DMS153 treated with DMSO at 0.1 percent for 48 hours (cell line): ENCODE data around the gene MICAL3.
"Not testable (repeated sequence)": the region's sequence is repeated elsewhere in the genome, so short reads cannot be mapped to it uniquely, and the experiment has no call there.

Experiments used
- DNase-seq: peaks from one replicate; lab custom pipeline; 2025; ENCODE audit not compliant: unreplicated experiment; lab: John Stamatoyannopoulos, UW

Gene MICAL3

DNA sequence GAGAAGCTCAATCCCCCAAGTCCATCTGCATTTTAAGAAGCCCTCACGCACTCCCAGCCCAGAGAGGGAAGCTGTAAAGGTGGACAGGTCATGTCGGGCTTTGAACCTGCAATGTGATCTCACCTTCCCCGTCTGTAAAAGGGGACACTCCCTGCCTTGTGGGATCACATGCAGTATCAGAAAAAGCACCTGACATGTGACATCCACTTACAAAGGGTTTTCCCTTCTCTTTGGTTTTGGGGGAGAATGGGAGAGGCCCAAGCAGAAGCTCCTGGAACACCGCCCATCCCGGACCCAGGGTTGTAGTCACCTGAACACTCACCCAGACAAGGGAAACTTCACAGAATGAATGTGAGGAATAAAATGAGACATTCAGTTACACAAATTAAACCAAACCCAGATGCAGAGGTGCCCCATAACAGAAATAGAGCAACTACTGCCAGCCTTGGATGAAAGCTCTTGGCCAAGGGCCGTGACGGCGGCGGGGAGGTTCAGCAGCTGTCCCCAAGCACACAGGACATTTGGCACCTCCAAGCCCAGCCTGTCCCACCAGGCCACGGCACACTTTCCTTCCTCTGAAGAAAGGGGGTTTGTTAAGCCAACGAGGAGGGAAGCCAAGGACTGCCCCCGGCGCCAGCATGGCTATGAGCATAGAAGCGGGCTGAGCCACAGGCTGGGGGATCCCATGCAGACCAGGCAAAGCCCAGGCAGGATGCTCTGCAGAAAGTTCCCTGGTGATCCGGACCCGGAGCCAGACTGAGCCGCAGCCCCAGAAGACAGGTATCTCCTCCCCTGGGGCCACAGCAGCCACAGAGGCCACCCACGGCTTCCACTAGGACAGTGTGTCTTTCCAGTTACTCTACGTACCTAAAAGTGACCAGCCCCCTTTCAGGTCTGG lies 253.9 kb downstream of the MICAL3 start:
- DNase-seq = no peak

DNA sequence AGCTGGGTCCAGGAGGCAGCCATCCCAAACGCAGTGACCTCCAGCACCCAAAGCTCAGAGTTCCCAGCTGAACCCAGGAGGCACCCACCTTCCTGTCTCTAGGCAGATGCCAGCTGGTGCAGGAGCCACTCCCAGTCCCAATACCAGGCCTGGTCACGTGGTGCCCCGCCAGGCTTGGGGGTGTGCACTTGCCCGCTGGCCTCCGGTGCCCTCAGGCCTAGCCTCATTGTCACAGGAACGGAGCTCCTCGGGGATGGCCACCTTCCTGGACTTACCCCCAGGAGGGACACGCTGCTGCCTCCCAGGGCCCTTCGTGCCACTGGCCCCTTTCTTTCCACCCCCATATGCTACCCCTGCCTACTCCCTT lies 254.7 kb downstream of the MICAL3 start:
- DNase-seq = no peak

DNA sequence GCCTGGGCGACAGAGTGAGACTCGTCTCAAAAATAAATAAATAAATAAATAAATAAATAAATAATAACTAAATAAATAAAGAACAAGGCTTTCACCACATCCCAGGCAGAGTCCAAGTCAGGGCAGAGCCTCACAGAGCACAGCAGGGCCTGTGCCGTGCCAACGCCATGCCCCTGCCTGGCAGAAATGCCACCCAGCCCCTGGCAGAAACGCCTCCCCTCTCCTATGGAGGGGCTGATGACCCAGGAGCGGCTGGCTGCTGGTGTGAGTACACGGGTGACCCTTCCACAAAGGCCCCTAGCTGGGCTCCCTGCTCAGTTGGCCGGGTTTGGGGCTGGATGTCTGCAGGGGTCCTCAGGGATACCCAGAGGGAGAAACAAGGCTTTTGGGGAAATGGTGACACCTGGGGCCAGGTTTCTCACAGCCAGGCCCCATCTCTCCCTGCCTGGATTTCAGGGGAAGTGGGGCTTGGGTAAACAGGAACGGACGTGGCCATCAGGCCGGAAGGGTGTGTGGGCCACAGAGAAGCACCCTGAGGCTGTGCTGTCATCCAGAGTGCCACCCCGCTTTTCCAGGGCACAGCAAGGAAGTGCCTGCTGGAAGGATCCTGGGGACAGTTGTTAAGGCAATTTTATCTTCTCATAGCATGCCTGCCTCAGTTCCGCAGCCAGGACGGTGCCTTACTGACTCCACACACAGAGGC lies 255.2 kb downstream of the MICAL3 start:
- DNase-seq = no peak

DNA sequence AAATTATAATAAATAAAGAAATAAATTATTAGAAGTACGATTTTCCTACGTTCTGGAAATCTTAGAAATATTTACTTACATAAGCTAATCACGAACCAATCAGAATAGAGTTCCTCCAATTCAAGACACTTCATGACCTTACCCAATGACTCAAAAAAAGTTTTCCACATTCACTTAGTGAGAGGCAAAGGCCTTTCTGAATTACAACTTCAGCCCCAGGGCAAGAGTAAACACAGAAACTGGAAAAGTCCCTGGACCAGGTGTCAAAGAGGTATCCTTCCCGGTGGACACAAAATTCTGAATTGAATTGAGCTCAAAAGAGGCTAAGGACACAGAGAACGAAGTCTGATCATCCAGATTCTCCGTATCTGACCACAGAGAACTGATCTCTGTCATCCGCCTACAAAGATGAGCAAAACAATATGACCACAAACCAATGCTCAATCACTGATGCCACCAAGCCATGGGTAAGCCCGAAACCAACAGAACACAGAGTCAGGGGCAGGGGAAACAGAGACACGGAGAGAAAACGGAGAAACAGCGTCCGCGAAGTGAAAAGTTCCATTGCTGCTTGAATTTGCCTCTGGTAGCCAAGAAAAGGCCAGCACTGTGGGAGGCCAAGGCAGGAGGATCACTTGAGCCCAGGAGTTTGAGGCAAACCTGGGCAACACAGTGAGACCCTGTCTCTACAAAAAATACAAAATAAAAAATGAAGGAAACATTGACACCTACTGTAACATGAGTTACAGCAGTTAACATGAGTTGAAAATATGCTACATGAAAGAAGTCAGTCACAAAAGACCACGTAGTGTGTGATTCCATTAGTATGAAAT lies 256.9 kb downstream of the MICAL3 start:
- DNase-seq = no peak

DNA sequence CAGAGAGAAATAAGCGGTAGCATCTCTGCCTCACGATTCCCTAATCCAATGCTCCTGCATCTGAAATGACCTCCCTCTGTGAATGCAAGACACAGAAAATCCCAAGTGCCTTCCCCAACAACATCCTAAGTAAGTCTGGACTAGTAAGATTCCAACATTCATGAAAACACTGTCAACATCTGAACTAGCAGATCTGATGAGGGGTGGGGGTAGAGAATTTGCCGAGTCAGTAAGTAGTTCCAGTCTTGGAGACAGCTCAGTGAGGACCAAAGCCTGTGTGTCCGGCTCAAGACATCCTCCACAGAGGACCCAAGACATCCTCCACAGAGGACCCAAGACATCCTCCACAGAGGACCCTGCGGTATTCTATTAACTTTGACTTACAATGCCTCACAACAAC lies 259.5 kb downstream of the MICAL3 start:
- not testable (repeated sequence) for DNase-seq

DNA sequence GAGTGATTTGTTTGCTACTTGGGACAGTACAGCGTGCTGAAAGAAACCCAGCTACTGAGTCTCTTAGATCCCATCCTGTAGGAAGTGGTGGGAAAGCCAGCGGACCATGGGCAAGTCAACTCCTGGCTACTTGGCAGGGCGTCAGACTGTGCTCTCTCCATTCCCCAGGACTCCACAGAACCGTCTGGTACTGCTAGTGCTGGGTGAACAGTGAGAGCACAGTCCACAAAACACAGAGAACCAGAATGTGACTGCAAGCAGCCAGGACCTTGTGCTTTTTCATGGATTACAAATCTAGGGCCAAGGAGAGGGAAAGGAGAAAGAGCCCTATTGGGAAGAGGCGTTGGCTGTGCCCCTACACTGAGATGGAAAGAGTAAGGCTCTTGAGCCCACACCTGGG lies 260.3 kb downstream of the MICAL3 start:
- no peak for DNase-seq

DNA sequence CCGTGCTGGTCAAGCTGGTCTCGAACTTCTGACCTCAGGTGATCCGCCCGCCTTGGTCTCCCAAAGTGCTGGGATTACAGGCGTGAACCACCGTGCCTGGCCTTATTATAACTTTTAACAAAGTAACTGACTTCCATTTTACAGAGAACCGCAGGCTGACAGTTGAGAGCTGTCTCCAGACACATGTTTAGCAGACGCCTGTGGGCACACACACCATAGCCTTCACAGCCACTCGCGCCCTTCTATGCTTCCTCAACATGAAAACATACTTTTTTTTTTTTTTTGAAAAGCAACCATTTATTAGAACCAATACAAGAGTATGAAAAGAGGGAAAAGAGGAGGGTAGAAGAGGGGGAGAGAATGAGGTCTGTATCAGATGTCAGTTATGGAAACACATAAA lies 260.9 kb downstream of the MICAL3 start:
- DNase-seq = not testable (repeated sequence)

DNA sequence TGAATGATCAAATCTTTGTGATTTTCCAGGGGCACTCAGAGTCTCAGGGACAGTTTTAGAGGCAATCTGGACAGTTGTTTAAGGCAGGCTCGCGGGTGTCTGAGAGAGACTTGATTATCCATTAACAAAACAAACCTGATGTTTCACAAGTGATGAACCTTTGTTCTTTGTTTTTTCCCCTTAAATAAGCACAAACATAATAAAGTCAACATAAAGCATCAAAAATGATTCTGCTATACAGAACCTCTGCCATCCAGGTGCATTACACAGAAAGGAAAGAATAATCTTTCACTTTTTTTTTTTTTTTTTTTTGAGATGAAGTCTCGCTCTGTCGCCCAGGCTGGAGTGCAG lies 263.2 kb downstream of the MICAL3 start:
- DNase-seq = no peak

DNA sequence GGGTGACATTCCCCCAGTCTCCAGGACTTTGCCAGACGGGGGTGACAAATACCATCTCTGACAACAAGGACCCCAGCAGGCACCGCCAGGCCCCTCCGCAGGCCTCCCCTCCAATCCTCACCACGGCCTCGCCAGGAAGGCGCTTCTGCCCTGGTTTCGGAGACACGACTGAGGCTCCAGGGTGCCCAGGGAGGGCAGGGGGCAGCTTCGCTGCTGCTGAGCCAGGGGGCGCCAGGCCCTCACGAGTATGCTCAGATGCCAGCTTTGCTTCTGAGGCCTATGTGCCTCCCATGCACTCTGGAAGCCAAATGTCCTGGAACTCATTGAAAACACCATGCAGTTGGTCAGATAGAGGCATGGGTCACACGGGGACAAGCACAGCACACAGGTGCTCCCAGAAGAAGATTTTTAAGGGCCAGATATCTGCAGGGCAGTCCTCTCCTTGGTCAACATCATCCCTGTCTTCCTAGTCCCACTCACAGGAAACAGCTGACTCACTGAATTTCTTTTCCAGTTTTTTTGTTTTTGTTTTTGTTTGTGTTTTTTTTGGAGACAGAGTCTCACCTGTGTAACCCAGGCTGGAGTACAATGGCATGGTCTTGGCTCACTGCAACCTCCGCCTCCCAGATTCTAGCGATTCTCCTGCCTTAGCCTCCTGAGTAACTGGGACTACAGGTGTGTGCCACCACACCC lies 270.0 kb downstream of the MICAL3 start:
- no peak for DNase-seq

DNA sequence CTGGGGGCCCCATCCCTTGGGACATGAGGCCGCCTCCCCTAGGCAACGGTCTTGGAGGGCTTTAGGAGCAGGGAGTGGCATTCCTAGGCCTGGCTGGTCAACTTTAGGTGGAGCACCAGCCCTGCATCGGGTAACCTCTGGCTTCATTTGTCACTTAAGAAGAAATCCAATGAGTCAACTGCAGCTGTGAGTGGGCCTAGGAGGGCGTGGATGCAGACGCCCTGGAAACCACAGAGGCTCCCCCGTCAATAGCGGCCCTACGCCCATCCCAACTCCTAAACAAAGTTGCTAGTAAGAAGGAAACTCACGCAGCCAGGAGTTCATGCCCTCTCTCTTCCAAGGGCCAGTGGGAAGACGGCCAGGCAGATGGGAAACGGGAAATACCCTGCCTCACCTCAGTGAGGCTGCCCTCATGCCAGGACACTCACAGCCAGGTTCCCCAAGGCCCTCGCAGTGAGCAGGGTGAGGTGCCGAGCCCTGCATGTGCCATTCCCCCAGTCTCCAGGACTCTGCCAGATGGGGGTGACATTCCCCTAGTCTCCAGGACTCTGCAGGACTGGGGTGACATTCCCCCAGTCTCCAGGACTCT lies 270.9 kb downstream of the MICAL3 start:
- no peak for DNase-seq

DNA sequence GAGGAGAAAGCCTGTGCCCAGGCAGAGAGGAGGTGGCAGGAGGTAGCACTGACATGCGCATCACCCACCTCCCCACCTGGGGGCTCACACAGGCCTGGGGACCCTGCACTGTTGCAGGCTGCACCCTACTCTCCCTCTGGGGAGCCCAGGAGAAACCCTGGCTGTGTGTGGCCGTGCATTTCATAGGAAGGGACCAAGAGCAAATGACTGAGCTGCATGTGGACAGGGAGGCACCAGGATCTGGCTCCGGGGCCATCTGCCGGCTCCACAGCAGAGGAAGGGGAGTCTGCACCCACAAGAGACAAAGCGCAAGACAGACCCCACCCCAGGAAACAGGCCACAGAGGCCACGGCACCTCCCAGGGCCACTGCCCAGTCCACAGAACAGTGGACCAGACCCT lies 272.8 kb downstream of the MICAL3 start:
- DNase-seq = no peak

DNA sequence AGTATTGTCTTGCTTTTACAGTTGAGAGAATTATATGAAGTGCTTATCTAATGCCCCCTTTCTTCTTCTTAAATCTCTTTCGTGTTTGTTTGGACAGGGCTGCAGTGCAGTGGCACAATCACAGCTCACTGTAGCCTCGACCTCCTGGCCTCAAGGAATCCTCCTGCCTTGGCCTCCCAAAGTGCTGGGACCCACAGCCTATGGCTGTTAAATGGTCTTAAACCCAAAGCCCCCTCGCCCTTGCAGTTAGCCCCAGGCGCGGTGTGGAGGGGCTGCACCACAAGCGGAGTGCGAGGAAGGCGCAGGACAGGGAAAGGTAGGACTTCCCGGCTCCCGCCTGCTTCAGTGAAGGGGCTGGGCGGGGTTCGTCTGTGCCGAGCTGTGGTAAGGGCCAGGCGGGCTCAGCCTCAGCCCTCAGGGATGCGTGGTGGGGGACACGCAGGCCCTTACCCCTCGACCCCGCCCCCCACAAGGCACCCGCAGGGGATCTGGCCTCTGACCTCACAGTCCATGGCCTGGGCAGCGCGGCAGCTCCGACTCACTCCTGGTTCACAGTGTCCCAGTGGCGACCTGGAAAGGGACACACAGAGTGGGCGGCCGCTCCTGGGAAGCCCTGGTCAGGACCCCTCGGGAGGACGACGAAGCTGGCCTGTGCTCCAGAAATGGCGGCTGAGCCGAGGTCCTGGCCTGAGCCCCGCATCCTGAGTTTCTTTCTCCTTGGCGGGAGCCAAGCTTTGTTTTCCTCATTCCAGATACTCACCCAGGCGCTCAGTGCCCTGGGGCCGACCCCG lies 274.6 kb downstream of the MICAL3 start:
- no peak for DNase-seq

DNA sequence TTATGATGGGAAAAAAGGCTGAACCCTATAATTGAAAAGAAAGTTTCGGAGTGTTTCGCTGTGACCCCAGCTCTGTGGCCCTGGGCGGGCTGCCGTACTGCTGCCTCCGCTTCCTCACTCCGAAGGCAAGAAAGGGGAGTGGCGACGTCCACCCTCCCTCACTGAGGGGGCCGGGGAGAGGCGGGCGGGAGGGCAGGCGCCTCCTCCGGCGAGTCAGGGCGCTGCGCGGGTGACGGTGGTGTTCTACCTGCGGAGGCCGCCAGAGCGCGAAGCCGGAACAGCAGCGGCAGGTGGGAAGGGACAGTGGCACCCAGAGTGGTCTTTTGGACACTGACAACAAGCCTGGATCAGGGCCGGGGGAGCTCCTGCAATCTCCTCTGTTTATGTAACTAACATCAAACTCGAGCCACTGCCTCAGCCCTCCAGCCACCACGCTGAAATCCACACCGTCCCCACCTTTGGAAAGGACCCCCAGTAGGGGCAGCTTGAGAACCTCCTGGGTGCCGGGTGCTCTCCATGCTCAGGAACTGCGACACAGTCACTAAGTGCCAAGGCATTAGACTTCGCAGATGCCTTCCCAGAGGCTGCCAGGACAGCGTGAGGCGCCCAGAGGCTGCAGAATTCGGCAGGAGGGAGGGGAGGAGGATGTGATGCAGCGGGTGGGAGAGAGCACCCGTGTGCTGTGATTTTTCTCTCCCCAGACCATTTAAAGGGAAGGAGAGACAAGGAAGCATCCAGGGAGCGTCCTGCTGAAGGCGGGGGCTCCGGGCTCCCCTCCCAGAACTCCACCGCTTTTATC lies 275.6 kb downstream of the MICAL3 start:
- DNase-seq = no peak

DNA sequence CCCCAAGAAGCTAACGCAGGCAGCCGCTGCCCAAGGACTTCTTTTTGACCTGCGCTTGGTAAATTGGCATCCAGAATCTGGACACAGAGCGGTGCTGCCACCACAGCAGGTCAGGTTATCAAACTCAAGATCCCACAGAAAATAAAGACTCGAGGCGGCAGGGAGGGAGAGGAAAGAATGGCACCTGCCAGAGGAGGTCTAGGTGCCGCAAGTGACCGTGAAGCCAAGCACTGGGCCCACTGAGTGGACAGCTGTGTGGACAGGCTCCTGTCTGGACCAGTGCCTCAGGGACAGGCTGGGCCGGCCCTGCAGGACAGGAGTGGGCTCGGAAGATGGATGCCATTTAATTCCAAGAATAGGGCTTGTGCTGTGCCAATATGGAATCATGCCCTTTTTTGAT lies 277.4 kb downstream of the MICAL3 start:
- DNase-seq = no peak

DNA sequence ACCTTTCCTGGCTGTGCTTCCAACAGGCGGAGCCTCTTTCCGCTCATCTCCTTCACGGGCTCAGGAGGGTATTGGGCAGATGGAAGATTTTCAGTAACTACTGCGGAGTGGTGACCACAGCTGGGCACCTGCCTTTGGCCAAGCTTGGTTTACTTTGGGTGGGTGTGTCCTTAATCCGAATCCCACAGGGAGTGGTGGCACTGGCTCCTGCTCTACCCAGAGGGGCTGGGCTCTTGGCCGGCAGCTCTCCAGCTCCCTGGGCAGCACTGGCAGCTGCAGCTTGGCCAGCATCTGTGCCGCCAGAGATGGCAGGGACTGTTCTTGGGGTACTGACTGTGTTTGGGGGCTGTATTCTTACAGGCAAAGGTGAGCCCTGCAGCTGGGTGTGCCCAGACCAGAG lies 279.9 kb downstream of the MICAL3 start:
- DNase-seq = no peak

DNA sequence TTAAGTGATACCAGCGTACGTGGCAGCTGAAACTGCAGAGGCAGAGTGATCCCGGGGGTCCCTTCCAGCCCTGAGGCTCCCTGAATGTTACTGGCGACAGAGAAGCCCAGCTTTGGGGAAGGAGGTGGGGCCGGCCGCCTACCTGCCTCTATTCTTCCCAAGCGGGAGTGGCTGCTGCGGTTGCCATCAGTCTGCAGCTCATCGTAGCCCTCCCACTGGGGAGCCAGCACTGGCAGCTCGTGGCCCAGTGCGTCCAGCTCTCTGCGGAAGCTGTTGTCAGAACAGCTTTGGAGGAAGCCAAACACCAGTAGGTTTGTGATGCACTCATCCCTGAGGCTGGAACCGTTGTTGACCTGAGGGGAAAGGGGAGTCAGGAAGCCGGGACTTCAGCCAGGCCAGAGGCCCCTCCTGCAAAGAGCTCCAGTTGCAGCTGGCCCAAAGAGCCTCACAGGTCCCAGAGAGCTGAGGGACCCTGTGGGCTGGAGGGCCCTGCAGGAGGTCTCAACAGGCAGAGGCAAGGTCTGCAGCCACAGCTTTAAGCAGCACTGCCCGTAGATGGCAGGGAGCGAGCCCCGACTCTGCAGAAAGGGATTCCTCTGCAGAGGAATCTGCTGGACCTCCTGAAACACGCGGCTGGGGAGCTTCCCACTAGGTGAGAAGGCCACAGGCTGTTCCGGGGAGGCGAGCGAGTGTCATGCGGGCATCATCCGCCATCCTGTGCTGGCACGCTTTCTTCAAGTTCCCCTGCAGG lies 280.5 kb downstream of the MICAL3 start:
- no peak for DNase-seq

DNA sequence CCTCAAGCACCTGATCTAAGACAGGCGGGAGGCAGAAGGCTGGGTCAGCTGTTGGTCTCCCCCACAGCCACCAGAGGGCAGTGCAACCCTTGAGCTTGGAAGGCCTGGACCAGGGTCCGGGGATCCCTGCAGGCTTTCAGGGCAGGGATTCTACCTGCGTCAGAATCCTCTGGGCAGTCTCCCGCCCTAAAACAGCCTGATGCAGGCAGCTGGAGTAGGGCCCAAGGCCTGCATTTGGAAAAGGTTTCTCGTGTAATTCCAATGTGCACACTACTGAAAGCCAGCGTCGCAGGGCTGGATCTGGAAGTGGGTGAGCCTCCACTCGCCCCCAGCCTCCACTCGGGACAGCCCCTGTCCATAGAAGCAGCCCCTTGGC lies 281.8 kb downstream of the MICAL3 start:
- peak; percentile 32 for DNase-seq

DNA sequence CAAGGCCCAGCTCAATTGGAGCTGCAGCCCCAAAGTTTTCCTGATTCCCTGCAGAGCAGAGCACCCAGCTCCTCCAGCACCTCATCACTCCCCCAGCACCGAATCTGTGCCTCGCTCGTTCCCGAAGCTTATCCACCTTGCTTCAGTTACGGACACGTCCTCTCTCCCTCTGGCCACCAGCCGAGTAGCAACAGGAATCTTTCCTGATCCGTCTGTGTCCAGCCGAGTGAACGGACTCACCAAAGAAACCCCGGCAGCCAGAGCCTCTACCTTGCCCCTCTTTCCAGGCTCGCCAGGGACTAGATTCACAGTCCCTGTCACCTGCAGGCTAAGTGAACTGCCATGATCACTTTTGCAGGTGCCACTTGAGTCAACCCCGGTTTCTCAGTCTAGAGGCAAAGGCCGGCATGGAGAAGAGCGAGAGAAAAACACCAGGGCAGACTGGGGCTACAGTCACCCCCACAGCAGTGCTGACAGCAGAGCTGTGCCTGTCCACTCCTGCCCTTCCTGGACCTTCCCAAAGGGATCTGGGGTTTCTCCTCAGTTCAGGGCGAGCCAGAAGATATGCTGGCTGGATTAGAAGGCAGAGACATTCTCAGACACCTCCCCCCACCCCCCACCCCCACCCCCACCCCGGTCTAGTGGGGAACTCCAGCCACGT lies 282.4 kb downstream of the MICAL3 start:
- no peak for DNase-seq
